ENCODE results near the gene ADA.

GRCh38 chr20:44650771-44651433, 597 bp downstream of the ADA start:
- TF ChIP-seq CTCF (IDR thresholded peaks at IDR 0.05) = no peak
- TF ChIP-seq POLR2A (IDR thresholded peaks at IDR 0.05) = no peak
- no peak for TF ChIP-seq POLR2AphosphoS5 (IDR thresholded peaks at IDR 0.05)
